Measurements from ENCODE around the gene DDX6. TPM values are rescaled to one million over a fixed set of nuclear protein-coding genes. Genes with fewer than 3 reads are reported as not detected.
A peak's percentile ranks its signal among the peaks of the same experiment; 100 is the strongest.

Gene DDX6
- total RNA-seq, 4 donors from 2014 or later, result 110 to 178 (median 142) TPM

DNA sequence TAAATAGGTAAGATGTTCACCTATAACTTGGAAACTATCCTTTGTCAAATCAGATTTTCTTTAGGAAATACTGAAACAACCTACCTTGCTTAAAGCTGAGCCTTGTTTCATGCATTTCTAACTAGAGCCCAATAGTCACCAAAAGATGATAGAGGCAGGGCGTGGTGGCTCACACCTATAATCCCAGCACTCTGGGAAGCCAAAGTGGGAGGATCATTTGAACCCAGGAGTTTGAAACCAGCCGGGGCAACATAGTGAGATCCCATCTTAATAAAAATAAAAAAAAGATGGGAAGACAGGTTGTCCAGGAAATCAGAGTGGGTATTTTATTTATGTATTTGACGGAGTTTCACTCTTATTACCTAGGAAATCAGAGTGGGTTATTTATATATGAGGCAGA lies 38.3 kb downstream of the DDX6 start:
- TF ChIP-seq CTCF (IDR thresholded peaks at IDR 0.05) (no peak), POLR2A (IDR thresholded peaks at IDR 0.05) (no peak)
- H3K4me3 ChIP-seq (replicated peaks in 1 of 3), result no peak overlapping the region
- DNase-seq, result no peak
- intact Hi-C loops (cut with DNase I), result no loop called here
- H3K27ac ChIP-seq, result no peak overlapping the region
- 92 to 93% methylated on average over 3 of the region's 3 CpGs for WGBS, 2 donors
- H3K27me3 ChIP-seq, result no peaks in the 10 kb centered on the region
- H3K9me3 ChIP-seq, result no peaks in the 10 kb centered on the region
- H3K36me3 ChIP-seq, result peaks cover 49 to 72% of the 10 kb centered on the region in 2 donors
- peaks cover 10 to 18% of the 10 kb centered on the region in 2 donors for H3K4me1 ChIP-seq

GRCh38 chr11:118749429-118749828 lies 41.5 kb downstream of the DDX6 start:
- H3K4me1 ChIP-seq, result peaks cover 10 to 18% of the 10 kb centered on the region in 2 donors
- intact Hi-C loops (cut with DNase I), result no loop called here
- no peak overlapping the region for H3K4me3 ChIP-seq (replicated peaks in 1 of 3)
- WGBS, 2 donors, result 27 to 52% methylated on average over 6 of the region's 6 CpGs
- peak; percentile 75 to 77 for DNase-seq
- H3K36me3 ChIP-seq, result peaks cover 35 to 41% of the 10 kb centered on the region in 2 donors
- no peaks in the 10 kb centered on the region for H3K9me3 ChIP-seq
- no peak for TF ChIP-seq CTCF (IDR thresholded peaks at IDR 0.05)
- no peak for TF ChIP-seq POLR2A (IDR thresholded peaks at IDR 0.05)
- peak overlapping the region; percentile 67 to 76 (median 68) for H3K27ac ChIP-seq
- H3K27me3 ChIP-seq, result no peaks in the 10 kb centered on the region

DNA sequence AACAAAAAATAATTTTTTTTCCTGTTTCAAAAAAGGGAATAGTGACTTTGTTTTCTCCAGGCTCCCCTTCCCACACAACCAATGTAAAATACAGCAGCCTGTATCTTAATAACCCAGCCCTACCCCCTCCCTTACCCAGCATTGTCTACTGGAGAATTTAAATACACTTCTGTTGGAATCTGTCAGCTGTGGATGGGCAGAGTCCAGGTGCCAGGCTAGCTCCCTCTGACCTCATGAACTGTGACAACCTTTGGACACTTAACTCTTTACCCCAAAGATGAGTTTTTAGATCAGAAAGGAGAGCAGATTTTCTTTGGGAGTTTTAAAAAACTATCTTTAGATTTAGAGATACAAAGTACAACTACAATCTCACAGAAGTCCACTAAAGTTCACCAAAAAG lies 42.9 kb downstream of the DDX6 start:
- Histone ChIP-seq H3K4me3 (replicated peaks in 1 of 3) (no peak overlapping the region), H3K27me3 (no peaks in the 10 kb centered on the region), H3K27ac (peak overlapping the region in 1 of 3 donors; percentile 35), H3K4me1 (peaks cover 12 to 22% of the 10 kb centered on the region in 2 donors), H3K9me3 (no peaks in the 10 kb centered on the region), H3K36me3 (peaks cover 21 to 27% of the 10 kb centered on the region in 2 donors)
- no peak for TF ChIP-seq POLR2A (IDR thresholded peaks at IDR 0.05)
- intact Hi-C loops (cut with DNase I), result no loop called here
- no peak for DNase-seq

GRCh38 chr11:118746988-118747585 lies 43.9 kb downstream of the DDX6 start:
- no peak for TF ChIP-seq CTCF (IDR thresholded peaks at IDR 0.05)
- no peak for TF ChIP-seq POLR2A (IDR thresholded peaks at IDR 0.05)
- DNase-seq, result no peak
- Histone ChIP-seq H3K36me3 (peaks cover 11 to 18% of the 10 kb centered on the region in 2 donors), H3K9me3 (no peaks in the 10 kb centered on the region), H3K27ac (no peak overlapping the region), H3K4me1 (peaks cover 21 to 30% of the 10 kb centered on the region in 2 donors), H3K27me3 (no peaks in the 10 kb centered on the region), H3K4me3 (replicated peaks in 1 of 3) (no peak overlapping the region)
- 85 to 94% methylated on average over 5 of the region's 5 CpGs for WGBS, 2 donors
- intact Hi-C loops (cut with DNase I), result no loop called here

- no peak for TF ChIP-seq CTCF (IDR thresholded peaks at IDR 0.05)
- TF ChIP-seq POLR2A (IDR thresholded peaks at IDR 0.05), result no peak
- 92 to 93% methylated on average over 4 of the region's 4 CpGs for WGBS, 2 donors
Measured at GRCh38 chr11:118744046-118744445, 46.9 kb downstream of the DDX6 start.

More at GRCh38 chr11:118744046-118744445, 46.9 kb downstream of the DDX6 start:
- intact Hi-C loops (cut with DNase I), result no loop called here
- Histone ChIP-seq H3K36me3 (no peaks in the 10 kb centered on the region), H3K27ac (no peak overlapping the region), H3K4me3 (replicated peaks in 1 of 3) (no peak overlapping the region), H3K27me3 (no peaks in the 10 kb centered on the region), H3K4me1 (peaks cover 19 to 34% of the 10 kb centered on the region in 2 donors), H3K9me3 (no peaks in the 10 kb centered on the region)
- no peak for DNase-seq

Data from thyroid gland (tissue), 4 donors.